SHP77 (cell line): ENCODE results near the gene ZSWIM6.

Experiments used
- DNase-seq, 2 experiments: peaks; one replicate each; lab custom pipeline; 2025; lab: John Stamatoyannopoulos, UW

Gene ZSWIM6

GRCh38 chr5:61307191-61307590, 24.9 kb upstream of the ZSWIM6 start:
- DNase-seq, result no peak

GRCh38 chr5:61307611-61308010, 24.4 kb upstream of the ZSWIM6 start:
- no peak for DNase-seq

- DNase-seq, result no peak
Measured at GRCh38 chr5:61308712-61309111, 23.3 kb upstream of the ZSWIM6 start.

GRCh38 chr5:61309115-61309514, 22.9 kb upstream of the ZSWIM6 start:
- no peak for DNase-seq

- no peak for DNase-seq
Measured at GRCh38 chr5:61311056-61311610, 20.9 kb upstream of the ZSWIM6 start.

- no peak for DNase-seq
Measured at GRCh38 chr5:61311836-61312808, 19.9 kb upstream of the ZSWIM6 start.

GRCh38 chr5:61313960-61314681, 17.9 kb upstream of the ZSWIM6 start:
- DNase-seq, result no peak

GRCh38 chr5:61318376-61318775, 13.7 kb upstream of the ZSWIM6 start:
- no peak for DNase-seq

GRCh38 chr5:61319388-61320146, 12.5 kb upstream of the ZSWIM6 start:
- no peak for DNase-seq

- no peak for DNase-seq
Measured at GRCh38 chr5:61320860-61321259, 11.2 kb upstream of the ZSWIM6 start.

GRCh38 chr5:61321669-61322068, 10.4 kb upstream of the ZSWIM6 start:
- no peak for DNase-seq

- DNase-seq, result no peak
Measured at GRCh38 chr5:61322738-61323725, 9.0 kb upstream of the ZSWIM6 start.

GRCh38 chr5:61327760-61328753, 4.0 kb upstream of the ZSWIM6 start:
- no peak for DNase-seq

GRCh38 chr5:61328791-61329549, 3.1 kb upstream of the ZSWIM6 start:
- DNase-seq, result no peak

GRCh38 chr5:61329550-61330128, 2.4 kb upstream of the ZSWIM6 start:
- no peak for DNase-seq

- DNase-seq, result peak in 1 of 2 experiments; percentile 24
Measured at GRCh38 chr5:61330341-61330844, 1.7 kb upstream of the ZSWIM6 start.

- peak; percentile 55 to 72 for DNase-seq
Measured at GRCh38 chr5:61330845-61331406, 1.1 kb upstream of the ZSWIM6 start.

- no peak for DNase-seq
Measured at GRCh38 chr5:61332358-61332749, 296 bp downstream of the ZSWIM6 start.
